K562 (cell line): Measurements from ENCODE around the gene KCNN4. TPM values are rescaled to one million over a fixed set of nuclear protein-coding genes. Genes with fewer than 3 reads are reported as not detected.

Experiments
- ATAC-seq: fragments of 200-7000 bp; cut with Tn5 transposase; 3 replicates; pipeline ENCODE4 v1.9.1; 2020; ENCODE audit warnings: moderate library complexity
- BruUV-seq: library from RNA; stranded (reverse); fragments of 400-500 nt; replicated peaks from 2 replicates; lab custom pipeline; 2021; lab: Mats Ljungman, UMichigan
- CTCF ChIA-PET: fragments of 300-600 bp; formaldehyde crosslinking; extraction: SDS; loops from one replicate; lab custom pipeline; 2021; ENCODE audit warnings: low intra/inter-chr PET ratio; lab: Yijun Ruan, JAX
- POLR2A ChIA-PET: fragments of 300-600, 350-650 bp; sonication (Branson Sonifier 250); formaldehyde crosslinking; extraction: SDS; loops from one replicate; lab custom pipeline; 2021; ENCODE audit warnings: antibody characterized with exemption, inconsistent platforms; lab: Yijun Ruan, JAX
- DNase-seq, 4 experiments: peaks; one replicate each; pipeline versions ENCODE4 v3.0.0 to v3.0.0-alpha.2; 2011 to 2018; ENCODE audit warnings: low spot score in 3 of 4, mixed read lengths in 3 of 4; ENCODE audit errors: extremely low read depth in 1 of 4
- FAIRE-seq: peaks from 2 replicates; lab custom pipeline; 2011; peaks lifted over from hg19 to GRCh38; lab: Jason Lieb, UNC
- H2AFZ ChIP-seq: 2 replicates; pipeline ENCODE4 v1.6.0; 2011; ENCODE audit warnings: low read depth, low read length, control low read depth, inconsistent platforms
- H3K27ac ChIP-seq: fragments of 200-600 bp; 3 replicates; pipeline ENCODE4 v1.8.0; 2011; ENCODE audit warnings: low read depth, mild to moderate bottlenecking, control low read depth, inconsistent platforms, low read length, moderate library complexity, mixed read lengths; ENCODE audit errors: extremely low read depth
- H3K27me3 ChIP-seq, 2 experiments: fragments of 300-600 bp in 1 of 2; 2 replicates in 1 of 2; 3 replicates in 1 of 2; pipeline versions ENCODE4 v1.6.0 to v1.8.0; 2011; ENCODE audit warnings: inconsistent platforms in 2 of 2, low read length in 2 of 2, mild to moderate bottlenecking in 1 of 2, mixed read lengths in 1 of 2, moderate library complexity in 1 of 2; ENCODE audit not compliant: control insufficient read depth in 2 of 2, insufficient read depth in 2 of 2
- H3K36me3 ChIP-seq: fragments of 300-600 bp; 3 replicates; pipeline ENCODE4 v1.8.0; 2011; ENCODE audit warnings: mild to moderate bottlenecking, low read length, inconsistent platforms; ENCODE audit not compliant: control insufficient read depth, insufficient read depth
- H3K4me1 ChIP-seq, 2 experiments: fragments of 200-600 bp in 1 of 2; replicated peaks in 1 of 2; 2 replicates in 1 of 2; 3 replicates in 1 of 2; pipeline versions ENCODE4 v1.5.1 to v1.8.0; 2011; ENCODE audit warnings: inconsistent platforms in 2 of 2, low read length in 2 of 2, mild to moderate bottlenecking in 1 of 2, mixed read lengths in 1 of 2, moderate library complexity in 1 of 2; ENCODE audit not compliant: control insufficient read depth in 2 of 2, insufficient read depth in 2 of 2
- H3K4me2 ChIP-seq: 2 replicates; pipeline ENCODE4 v1.6.1; 2011; ENCODE audit warnings: low read length, control low read depth, inconsistent platforms, mixed read lengths; ENCODE audit not compliant: insufficient read depth
- H3K4me3 ChIP-seq: fragments of 200-600 bp; sonication (generic), shearing (Covaris generic); 2 replicates; pipeline ENCODE4 v1.5.1; 2016; ENCODE audit warnings: control low read depth, inconsistent platforms
- H3K79me2 ChIP-seq: fragments of 200-600 bp; 3 replicates; pipeline ENCODE4 v1.8.0; 2011; ENCODE audit warnings: low read length, inconsistent platforms; ENCODE audit not compliant: control insufficient read depth, insufficient read depth
- H3K9ac ChIP-seq, 2 experiments: 2 replicates each; pipeline versions ENCODE4 v1.6.0 to v1.6.1; 2011; ENCODE audit warnings: low read depth in 2 of 2, low read length in 2 of 2, control low read depth in 1 of 2, inconsistent platforms in 1 of 2, mild to moderate bottlenecking in 1 of 2, mixed read lengths in 1 of 2; ENCODE audit not compliant: insufficient read depth in 1 of 2
- H3K9me1 ChIP-seq: one replicate; pipeline ENCODE4 v1.6.0; 2011; ENCODE audit warnings: inconsistent platforms, mild to moderate bottlenecking, low read length, moderate library complexity; ENCODE audit not compliant: control insufficient read depth, insufficient read depth
- H3K9me3 ChIP-seq: replicated peaks from 2 replicates; pipeline ENCODE4 v1.5.1; 2011; ENCODE audit warnings: low read depth, low read length, inconsistent platforms; ENCODE audit not compliant: control insufficient read depth, insufficient read depth
- H4K20me1 ChIP-seq: replicated peaks from 2 replicates; pipeline ENCODE4 v1.6.1; 2011; ENCODE audit warnings: low read length, inconsistent platforms, mixed read lengths; ENCODE audit not compliant: control insufficient read depth, insufficient read depth
- CAMTA2 ChIP-seq: fragments of 250-450 bp; sonication (Bioruptor Pico); conservative IDR thresholded peaks from 2 replicates; pipeline ENCODE4 v1.5.1; 2022
- CXXC5 ChIP-seq: fragments of 250-450 bp; sonication (Bioruptor Pico); IDR thresholded peaks from 2 replicates; pipeline ENCODE4 v1.8.0; 2022; ENCODE audit warnings: inconsistent platforms, mild to moderate bottlenecking, moderate library complexity
- DDX20 ChIP-seq: fragments of 450-650 bp; IDR thresholded peaks from 2 replicates; pipeline ENCODE4 v1.6.1; 2016; ENCODE audit warnings: missing genetic modification characterization, low read depth, mild to moderate bottlenecking, missing compliant biosample characterization, moderate library complexity
- GATAD2B ChIP-seq: fragments of 450-650 bp; IDR thresholded peaks from 2 replicates; pipeline ENCODE4 v1.6.1; 2017; ENCODE audit warnings: mild to moderate bottlenecking, borderline replicate concordance
- KAT7 ChIP-seq: sonication (generic); formaldehyde crosslinking; IDR thresholded peaks from 2 replicates; pipeline ENCODE4 v1.8.0; 2022; ENCODE audit warnings: missing genetic modification reagents, mild to moderate bottlenecking, borderline replicate concordance
- MTF1 ChIP-seq: fragments of 250-450 bp; sonication (Bioruptor Pico); IDR thresholded peaks from 2 replicates; pipeline ENCODE4 v1.9.0; 2021; ENCODE audit warnings: moderate library complexity, mild to moderate bottlenecking, inconsistent platforms, borderline replicate concordance
- NCOR1 ChIP-seq: fragments of 450-650 bp; IDR thresholded peaks from 2 replicates; pipeline ENCODE4 v1.6.1; 2016; ENCODE audit warnings: mild to moderate bottlenecking, moderate library complexity
- SLC30A9 ChIP-seq: fragments of 250-450 bp; sonication (Bioruptor Pico); IDR thresholded peaks from 2 replicates; pipeline ENCODE4 v1.8.0; 2022; ENCODE audit warnings: mild to moderate bottlenecking, moderate library complexity
- SMARCA4 ChIP-seq: fragments of 450-650 bp; IDR thresholded peaks from 2 replicates; pipeline ENCODE4 v1.6.1; 2016
- ZEB2 ChIP-seq: fragments of 450-650 bp; IDR thresholded peaks from 2 replicates; pipeline ENCODE4 v1.6.1; 2016
- ZKSCAN1 ChIP-seq: fragments of 150-350 bp; IDR thresholded peaks from 2 replicates; pipeline ENCODE4 v1.6.1; 2016; ENCODE audit warnings: low read depth, low read length
- ZNF134 ChIP-seq: fragments of 250-450 bp; sonication (Bioruptor Pico); conservative IDR thresholded peaks from 2 replicates; pipeline ENCODE4 v1.4.0; 2020
- ZNF212 ChIP-seq: fragments of 450-650 bp; formaldehyde crosslinking; IDR thresholded peaks from 2 replicates; pipeline ENCODE4 v1.4.0; 2020; ENCODE audit warnings: mild to moderate bottlenecking
- ZNF224 ChIP-seq: sonication (generic); formaldehyde crosslinking; IDR thresholded peaks from 2 replicates; pipeline ENCODE4 v1.8.0; 2022; ENCODE audit warnings: mild to moderate bottlenecking, missing genetic modification reagents
- ZNF280B ChIP-seq: fragments of 250-450 bp; sonication (Bioruptor Pico); IDR thresholded peaks from 2 replicates; pipeline ENCODE4 v1.5.1; 2021; ENCODE audit warnings: mild to moderate bottlenecking
- ZNF76 ChIP-seq: fragments of 250-450 bp; sonication (Bioruptor Pico); IDR thresholded peaks from 2 replicates; pipeline ENCODE4 v1.4.0; 2020; ENCODE audit warnings: mild to moderate bottlenecking, moderate library complexity, borderline replicate concordance
- in situ Hi-C: fragments of 300-500 bp; cut with MboI; formaldehyde crosslinking; loops from 4 replicates; pipeline ENCODE4 v1.15.0; 2018; ENCODE audit warnings: inconsistent platforms, mixed read lengths
- intact Hi-C: fragments of 100-400 bp; cut with micrococcal nuclease; formaldehyde crosslinking; loops from 2 replicates; pipeline ENCODE4 v1.14.2; 2022
- polyA plus RNA-seq, 8 experiments: library from polyadenylated mRNA; depleted of rRNA in 4 of 8; stranded (reverse) in 5 of 8; unstranded in 3 of 8; fragments of >200 nt; fragmentation: Nextera tagmentation in 2 of 8; fragmentation: Illumina TruSeq in 1 of 8; extraction: Ambion mirVana in 2 of 8; extraction: Trizol in 1 of 8; gene quantifications; 2 replicates each; pipeline versions ENCODE4 v1.2.1 to v1.2.3, GENCODE V29; 2011 to 2014; ENCODE audit warnings: inconsistent platforms in 1 of 8, missing spikeins in 1 of 8
- total RNA-seq, 7 experiments: library from RNA; depleted of rRNA in 6 of 7; stranded (reverse); fragments of >200 nt in 6 of 7; fragmentation: Illumina TruSeq in 2 of 7; extraction: Trizol in 2 of 7; gene quantifications; 2 replicates each; pipeline versions ENCODE4 v1.2.1 to v1.2.3, GENCODE V29; 2011 to 2021; ENCODE audit warnings: low replicate concordance in 1 of 7
- TF ChIP-seq, protein P1 (sequence below): sonication (generic); formaldehyde crosslinking; IDR thresholded peaks from 2 replicates; pipeline ENCODE4 v1.8.0; 2023; ENCODE audit warnings: missing genetic modification reagents, mild to moderate bottlenecking, borderline replicate concordance
- TF ChIP-seq, protein P2 (sequence below): fragments of 250-450 bp; sonication (Bioruptor Pico); IDR thresholded peaks from 2 replicates; pipeline ENCODE4 v1.5.0; 2021

KCNN4 gene
- total and polyA plus RNA-seq, 9 of the 15 experiments (the other 6 are each of a cell fraction or from before 2014, with no cell fraction given) = 0.53 to 37.7 (median 25.9) TPM

GRCh38 chr19:43735957-43736356 lies 44.8 kb downstream of the KCNN4 start:
- CTCF ChIA-PET = no interaction called here
- POLR2A ChIA-PET = interaction anchor here (1.0 to 1.5 kb wide), 3 partner anchors 10 to 19 kb away, joined by 3 to 8 read pairs (median 3); partner anchors contain the start of gene SMG9
- no peak for FAIRE-seq
- TF ChIP-seq ZNF134 (CRISPR knock-in tag) (no peak), DDX20 (tag) (no peak), ZEB2 (no peak), CXXC5 (CRISPR knock-in tag) (no peak), MTF1 (CRISPR knock-in tag) (no peak), NCOR1 (no peak), KAT7 (CRISPR knock-in tag) (no peak), CAMTA2 (CRISPR knock-in tag) (no peak), ZNF76 (CRISPR knock-in tag) (no peak), ZNF224 (CRISPR knock-in tag) (no peak), ZNF280B (CRISPR knock-in tag) (no peak), ZKSCAN1 (no peak), ZNF212 (CRISPR knock-in tag) (no peak), SLC30A9 (CRISPR knock-in tag) (no peak), GATAD2B (no peak), SMARCA4 (no peak)
- TF ChIP-seq, protein P1, sequence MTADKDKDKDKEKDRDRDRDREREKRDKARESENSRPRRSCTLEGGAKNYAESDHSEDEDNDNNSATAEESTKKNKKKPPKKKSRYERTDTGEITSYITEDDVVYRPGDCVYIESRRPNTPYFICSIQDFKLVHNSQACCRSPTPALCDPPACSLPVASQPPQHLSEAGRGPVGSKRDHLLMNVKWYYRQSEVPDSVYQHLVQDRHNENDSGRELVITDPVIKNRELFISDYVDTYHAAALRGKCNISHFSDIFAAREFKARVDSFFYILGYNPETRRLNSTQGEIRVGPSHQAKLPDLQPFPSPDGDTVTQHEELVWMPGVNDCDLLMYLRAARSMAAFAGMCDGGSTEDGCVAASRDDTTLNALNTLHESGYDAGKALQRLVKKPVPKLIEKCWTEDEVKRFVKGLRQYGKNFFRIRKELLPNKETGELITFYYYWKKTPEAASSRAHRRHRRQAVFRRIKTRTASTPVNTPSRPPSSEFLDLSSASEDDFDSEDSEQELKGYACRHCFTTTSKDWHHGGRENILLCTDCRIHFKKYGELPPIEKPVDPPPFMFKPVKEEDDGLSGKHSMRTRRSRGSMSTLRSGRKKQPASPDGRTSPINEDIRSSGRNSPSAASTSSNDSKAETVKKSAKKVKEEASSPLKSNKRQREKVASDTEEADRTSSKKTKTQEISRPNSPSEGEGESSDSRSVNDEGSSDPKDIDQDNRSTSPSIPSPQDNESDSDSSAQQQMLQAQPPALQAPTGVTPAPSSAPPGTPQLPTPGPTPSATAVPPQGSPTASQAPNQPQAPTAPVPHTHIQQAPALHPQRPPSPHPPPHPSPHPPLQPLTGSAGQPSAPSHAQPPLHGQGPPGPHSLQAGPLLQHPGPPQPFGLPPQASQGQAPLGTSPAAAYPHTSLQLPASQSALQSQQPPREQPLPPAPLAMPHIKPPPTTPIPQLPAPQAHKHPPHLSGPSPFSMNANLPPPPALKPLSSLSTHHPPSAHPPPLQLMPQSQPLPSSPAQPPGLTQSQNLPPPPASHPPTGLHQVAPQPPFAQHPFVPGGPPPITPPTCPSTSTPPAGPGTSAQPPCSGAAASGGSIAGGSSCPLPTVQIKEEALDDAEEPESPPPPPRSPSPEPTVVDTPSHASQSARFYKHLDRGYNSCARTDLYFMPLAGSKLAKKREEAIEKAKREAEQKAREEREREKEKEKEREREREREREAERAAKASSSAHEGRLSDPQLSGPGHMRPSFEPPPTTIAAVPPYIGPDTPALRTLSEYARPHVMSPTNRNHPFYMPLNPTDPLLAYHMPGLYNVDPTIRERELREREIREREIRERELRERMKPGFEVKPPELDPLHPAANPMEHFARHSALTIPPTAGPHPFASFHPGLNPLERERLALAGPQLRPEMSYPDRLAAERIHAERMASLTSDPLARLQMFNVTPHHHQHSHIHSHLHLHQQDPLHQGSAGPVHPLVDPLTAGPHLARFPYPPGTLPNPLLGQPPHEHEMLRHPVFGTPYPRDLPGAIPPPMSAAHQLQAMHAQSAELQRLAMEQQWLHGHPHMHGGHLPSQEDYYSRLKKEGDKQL (CRISPR knock-in tag) = no peak
- TF ChIP-seq, protein P2, sequence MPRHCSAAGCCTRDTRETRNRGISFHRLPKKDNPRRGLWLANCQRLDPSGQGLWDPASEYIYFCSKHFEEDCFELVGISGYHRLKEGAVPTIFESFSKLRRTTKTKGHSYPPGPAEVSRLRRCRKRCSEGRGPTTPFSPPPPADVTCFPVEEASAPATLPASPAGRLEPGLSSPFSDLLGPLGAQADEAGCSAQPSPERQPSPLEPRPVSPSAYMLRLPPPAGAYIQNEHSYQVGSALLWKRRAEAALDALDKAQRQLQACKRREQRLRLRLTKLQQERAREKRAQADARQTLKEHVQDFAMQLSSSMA (CRISPR knock-in tag) = no peak

More at GRCh38 chr19:43735957-43736356, 44.8 kb downstream of the KCNN4 start:
- H2AFZ ChIP-seq = no peak overlapping the region
- no peak for DNase-seq
- no peak overlapping the region for H3K4me3 ChIP-seq
- no peak overlapping the region for H3K4me2 ChIP-seq
- H3K9ac ChIP-seq = no peak overlapping the region
- no peaks in the 10 kb centered on the region for H3K79me2 ChIP-seq
- TSS peak; percentile 21 for BruUV-seq
- H3K27me3 ChIP-seq = no peaks in the 10 kb centered on the region
- H3K4me1 ChIP-seq = no peaks in the 10 kb centered on the region
- no peak overlapping the region for H3K27ac ChIP-seq
- H3K9me1 ChIP-seq = peaks cover 4% of the 10 kb centered on the region
- H4K20me1 ChIP-seq = no peaks in the 10 kb centered on the region; the same call in 1 of the 2 replicates
- in situ Hi-C loops = no loop called here
- peaks cover 94% of the 10 kb centered on the region for H3K36me3 ChIP-seq
- no peaks in the 10 kb centered on the region for H3K9me3 ChIP-seq
- intact Hi-C loops = no loop called here
- ATAC-seq = no peak
